Raji (cell line): ENCODE results near the gene OLIG1.

Experiments used
- POLR2A ChIP-seq: IDR thresholded peaks from 2 replicates; pipeline ENCODE4 v1.6.1; 2011; ENCODE audit warnings: low read depth, low read length, control low read depth; ENCODE audit not compliant: insufficient read depth

OLIG1 gene

GRCh38 chr21:33039536-33039935, 30.4 kb upstream of the OLIG1 start:
- TF ChIP-seq POLR2A = no peak

- no peak for TF ChIP-seq POLR2A
These were observed 29.7 kb upstream of the OLIG1 start for GRCh38 chr21:33040215-33040614.

- no peak for TF ChIP-seq POLR2A
These were observed 28.0 kb upstream of the OLIG1 start for GRCh38 chr21:33041981-33042380.

GRCh38 chr21:33042812-33043211, 27.1 kb upstream of the OLIG1 start:
- TF ChIP-seq POLR2A = no peak

GRCh38 chr21:33046455-33046854, 23.5 kb upstream of the OLIG1 start:
- no peak for TF ChIP-seq POLR2A

DNA sequence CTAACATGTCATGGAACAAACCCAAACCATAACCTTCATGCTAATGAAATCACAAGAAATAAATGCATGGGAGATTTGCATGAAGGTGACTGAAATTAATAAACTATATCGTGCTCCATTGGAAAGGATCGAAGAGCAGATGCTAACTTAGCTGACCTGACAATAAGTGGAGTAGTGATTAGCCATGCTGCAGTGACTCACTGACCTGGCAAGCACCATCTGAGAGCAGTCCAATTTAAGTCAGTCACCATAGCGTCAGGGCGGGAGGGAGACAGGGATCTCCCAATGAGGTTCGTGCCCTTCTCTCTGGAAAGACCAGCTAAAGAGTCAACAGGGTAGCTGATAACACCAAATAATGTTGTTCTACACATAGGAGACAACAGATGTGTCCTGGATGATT, 22.7 kb upstream of the OLIG1 start:
- TF ChIP-seq POLR2A = no peak

DNA sequence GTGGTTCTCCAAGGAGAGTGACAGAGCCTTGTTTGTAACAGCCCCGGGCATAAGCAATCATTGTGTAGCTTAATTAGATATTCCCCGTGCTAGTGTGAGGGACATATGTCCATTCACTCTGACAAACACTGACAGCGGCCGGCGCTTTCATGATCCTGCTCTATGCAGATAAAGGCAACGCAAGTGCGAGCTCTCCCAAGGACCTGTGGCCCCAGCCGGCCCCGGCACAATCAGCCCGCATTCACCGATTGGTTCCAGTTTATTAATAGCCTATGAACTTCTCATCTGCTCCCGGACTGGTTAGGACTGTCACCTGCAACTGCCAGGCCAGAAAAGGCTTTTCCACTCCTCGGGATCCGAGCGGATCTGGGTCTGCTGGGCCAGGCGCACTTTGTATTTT, 18.0 kb upstream of the OLIG1 start:
- no peak for TF ChIP-seq POLR2A

GRCh38 chr21:33053951-33054350, 16.0 kb upstream of the OLIG1 start:
- no peak for TF ChIP-seq POLR2A

- no peak for TF ChIP-seq POLR2A
These were observed 13.9 kb upstream of the OLIG1 start for GRCh38 chr21:33055991-33056390.

DNA sequence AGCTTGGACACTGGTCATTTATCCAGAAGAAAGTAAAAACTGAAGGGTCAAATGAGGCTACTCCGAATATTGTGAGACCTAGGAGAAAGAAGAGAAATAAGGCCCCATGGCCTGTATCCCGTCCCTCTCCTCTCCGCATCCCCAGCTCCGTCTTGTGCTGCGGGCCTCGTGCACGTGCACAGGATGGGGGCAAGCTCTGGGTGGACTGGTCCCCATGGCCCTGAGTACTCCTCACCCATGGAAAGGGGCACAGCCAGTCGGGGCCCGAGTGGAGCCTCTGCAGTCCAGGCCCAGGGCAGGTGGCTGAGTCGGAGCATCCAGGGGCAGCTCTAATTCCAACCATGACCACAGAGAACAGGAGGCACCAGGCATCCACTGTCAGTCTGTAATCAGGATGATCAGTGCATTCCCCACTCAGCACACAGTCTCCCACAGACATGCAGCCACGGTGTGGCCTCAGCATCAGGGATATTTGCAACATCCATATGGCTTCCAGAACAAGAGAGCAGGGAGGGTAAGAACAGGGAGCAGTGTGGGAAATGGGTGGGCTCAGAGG, 12.5 kb upstream of the OLIG1 start:
- no peak for TF ChIP-seq POLR2A

DNA sequence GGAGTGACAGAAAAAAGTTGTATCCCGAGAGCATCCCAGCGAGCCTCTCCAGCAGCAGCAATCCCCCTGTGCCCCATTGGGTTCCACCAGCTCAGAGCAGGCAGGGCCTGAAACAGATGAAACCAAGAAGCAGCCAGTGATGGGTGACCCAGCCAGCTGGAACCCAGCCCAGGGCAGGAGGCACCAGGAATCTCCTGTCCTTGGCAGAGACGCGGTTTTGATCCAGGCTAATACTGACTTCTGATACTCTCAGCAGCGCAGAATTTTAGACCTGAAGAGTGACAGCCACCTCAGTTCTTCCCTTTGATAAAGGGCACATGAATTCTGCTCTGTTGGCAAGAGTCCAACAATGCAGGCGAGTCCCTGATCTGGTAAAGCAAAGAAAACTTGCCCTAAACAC, 11.4 kb upstream of the OLIG1 start:
- no peak for TF ChIP-seq POLR2A

GRCh38 chr21:33058957-33059356, 11.0 kb upstream of the OLIG1 start:
- TF ChIP-seq POLR2A = no peak

DNA sequence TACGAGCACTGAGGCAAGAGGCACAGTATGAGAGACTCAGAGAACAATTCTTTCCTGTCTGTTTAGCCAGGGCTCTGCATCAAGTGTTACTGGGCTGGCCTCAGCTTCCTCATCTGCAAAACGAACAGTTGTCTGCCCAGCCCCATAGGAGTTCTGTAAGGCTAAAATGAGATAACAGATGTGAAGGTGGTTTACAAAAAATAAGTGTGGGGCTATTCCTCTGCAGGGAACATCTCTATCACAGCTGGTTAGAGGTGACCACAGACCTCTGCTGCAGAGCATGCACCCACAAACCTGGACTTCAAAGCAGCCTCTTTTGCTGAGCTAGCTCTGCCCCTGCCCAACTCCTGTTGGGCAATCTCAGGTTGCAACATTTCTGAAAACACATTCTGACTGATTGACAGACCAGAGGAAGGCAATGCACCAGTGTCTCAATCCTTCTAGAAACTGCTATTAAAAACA, 10.5 kb upstream of the OLIG1 start:
- TF ChIP-seq POLR2A = no peak

DNA sequence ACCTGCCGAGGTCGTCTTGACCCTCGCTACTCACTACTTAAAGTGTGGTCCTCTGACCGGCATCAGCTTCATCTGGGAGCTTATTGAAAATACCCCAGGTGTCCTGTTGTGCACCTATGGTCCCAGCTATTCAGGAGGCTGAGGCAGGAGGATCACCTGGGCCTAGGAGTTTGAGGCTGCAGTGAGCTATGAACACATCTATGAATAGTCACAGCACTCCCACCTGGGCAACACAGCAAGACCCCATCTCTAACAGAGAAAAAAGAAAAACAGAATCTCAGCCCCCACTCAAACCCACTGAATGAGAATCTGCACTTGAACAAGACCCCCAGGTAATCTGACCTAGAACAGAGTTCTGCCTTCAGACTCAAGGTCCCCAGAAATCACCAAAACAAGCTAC, 8.7 kb upstream of the OLIG1 start:
- no peak for TF ChIP-seq POLR2A

- no peak for TF ChIP-seq POLR2A
These were observed 6.5 kb upstream of the OLIG1 start for GRCh38 chr21:33063375-33063883.

- no peak for TF ChIP-seq POLR2A
These were observed 5.9 kb upstream of the OLIG1 start for GRCh38 chr21:33063907-33064622.
